NOMO-1 (cell line): ENCODE results near the gene CUL2.
A peak's percentile ranks its signal among the peaks of the same experiment; 100 is the strongest.
"Not testable (repeated sequence)": the region's sequence is repeated elsewhere in the genome, so short reads cannot be mapped to it uniquely, and the experiment has no call there.

Experiments used
- DNase-seq, 2 experiments: peaks; one replicate each; lab custom pipeline; 2025; ENCODE audit not compliant: unreplicated experiment in 2 of 2; lab: John Stamatoyannopoulos, UW

Gene CUL2

GRCh38 chr10:35025916-35026315 lies 64.2 kb downstream of the CUL2 start:
- DNase-seq: no peak

- DNase-seq: no peak
Measured at GRCh38 chr10:35020481-35020880, 69.7 kb downstream of the CUL2 start.

DNA sequence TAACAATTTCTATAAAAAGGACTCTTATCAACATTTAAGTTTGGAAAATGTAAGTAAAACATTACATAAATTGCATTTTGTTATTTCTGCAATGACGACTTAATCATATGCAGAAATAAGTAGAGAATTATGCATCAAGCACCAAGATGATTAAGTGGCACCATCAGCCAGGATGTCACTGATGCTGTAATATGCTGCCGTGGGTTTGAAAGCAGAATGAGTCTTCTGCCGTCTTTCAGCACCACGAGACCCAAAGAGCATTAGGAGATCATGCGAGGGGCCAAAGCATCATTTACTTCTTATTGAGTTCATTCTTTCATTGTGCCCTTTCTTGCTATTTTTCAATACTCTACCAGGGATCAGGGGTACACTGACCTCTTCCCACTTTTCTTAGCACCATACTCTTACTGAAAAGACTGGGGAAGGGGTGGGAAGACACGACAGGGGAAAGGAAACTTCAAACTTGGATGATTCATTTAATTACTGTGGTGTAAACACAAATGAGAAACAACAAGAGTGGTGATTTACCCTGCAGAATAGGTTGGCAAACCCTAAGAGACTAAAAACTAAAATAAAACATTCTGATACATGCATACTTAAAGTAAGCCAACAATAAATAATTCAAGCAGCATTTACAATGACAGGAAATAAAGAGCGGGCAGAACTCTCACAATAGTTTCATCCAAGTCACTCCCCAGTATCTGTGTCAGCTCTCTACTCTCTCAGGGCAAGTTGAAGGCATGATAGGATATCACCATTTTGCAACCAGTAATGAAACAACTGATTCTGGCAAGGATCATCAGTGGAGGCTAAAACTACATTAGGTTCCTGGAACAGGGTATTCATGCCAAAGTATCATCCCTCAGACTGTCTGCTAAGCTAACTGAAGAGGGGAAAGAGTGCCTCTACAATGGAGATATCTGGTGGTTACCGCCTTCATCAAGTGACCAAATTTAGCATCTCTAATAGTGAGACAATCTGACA lies 70.8 kb downstream of the CUL2 start:
- no peak for DNase-seq

DNA sequence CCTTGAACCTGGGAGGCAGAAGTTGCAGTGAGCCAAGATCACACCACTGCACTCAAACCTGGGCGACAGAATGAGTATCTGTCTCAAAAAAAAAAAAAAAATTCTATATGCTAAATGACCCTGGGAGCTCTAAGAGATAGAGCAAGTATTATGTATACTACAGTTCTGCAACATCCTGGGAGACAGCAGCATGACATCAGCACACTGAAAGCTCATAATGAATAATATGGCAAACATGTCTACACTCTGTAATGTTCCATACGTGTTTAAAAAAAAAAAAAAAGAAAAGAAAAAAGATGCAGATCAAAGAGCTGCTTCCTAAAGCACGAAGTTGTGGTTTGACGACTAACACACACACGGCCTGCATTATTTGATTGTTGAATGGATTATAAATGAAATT lies 72.5 kb downstream of the CUL2 start:
- no peak for DNase-seq

- DNase-seq: no peak
Measured at GRCh38 chr10:35015843-35016408, 74.2 kb downstream of the CUL2 start.

GRCh38 chr10:35012781-35013180 lies 77.4 kb downstream of the CUL2 start:
- no peak for DNase-seq

DNA sequence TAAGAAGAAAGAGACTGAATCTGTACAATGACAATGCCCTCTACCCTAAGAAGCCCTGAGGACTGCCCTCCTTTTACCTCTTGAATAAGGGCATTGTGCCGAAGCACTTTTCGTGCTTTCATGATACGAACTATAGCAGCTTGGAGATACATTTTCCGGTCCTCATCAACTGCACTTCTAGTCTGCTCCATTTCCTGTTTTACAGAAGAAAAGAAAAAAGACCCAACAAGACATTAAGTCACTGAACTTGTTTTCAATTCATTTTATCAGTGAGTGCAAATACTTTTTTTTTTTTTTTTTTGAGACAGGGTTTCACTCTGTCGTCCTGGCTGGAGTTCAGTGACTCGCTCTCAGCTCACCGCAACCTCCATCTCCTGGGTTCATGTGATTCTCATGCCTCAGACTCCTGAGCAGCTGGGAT lies 78.4 kb downstream of the CUL2 start:
- no peak for DNase-seq

DNA sequence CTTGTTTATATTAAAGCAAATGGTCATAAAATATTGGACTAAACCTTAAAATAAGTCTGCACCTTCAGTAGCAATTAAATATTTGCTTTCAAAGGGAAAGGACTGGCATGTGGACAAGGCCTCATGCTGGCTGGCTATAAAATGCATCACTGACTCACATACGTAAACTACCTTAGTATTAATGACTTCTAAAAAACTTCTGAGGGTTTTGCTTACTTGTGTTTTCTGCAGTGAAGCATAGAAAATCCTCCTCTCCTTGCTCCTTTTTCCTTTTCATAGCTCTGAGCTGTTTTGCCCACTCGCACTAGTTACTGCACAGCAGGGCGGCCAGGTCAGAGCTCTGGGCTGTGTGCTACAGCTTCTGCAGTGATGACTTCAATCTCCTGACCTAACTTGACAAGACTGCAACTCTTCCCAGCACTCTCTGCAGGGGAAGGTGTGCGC lies 82.3 kb downstream of the CUL2 start:
- no peak for DNase-seq

- no peak for DNase-seq
Measured at GRCh38 chr10:35006836-35007235, 83.3 kb downstream of the CUL2 start.

- no peak for DNase-seq
Measured at GRCh38 chr10:35005868-35006267, 84.3 kb downstream of the CUL2 start.

GRCh38 chr10:35004651-35005050 lies 85.5 kb downstream of the CUL2 start:
- no peak for DNase-seq

DNA sequence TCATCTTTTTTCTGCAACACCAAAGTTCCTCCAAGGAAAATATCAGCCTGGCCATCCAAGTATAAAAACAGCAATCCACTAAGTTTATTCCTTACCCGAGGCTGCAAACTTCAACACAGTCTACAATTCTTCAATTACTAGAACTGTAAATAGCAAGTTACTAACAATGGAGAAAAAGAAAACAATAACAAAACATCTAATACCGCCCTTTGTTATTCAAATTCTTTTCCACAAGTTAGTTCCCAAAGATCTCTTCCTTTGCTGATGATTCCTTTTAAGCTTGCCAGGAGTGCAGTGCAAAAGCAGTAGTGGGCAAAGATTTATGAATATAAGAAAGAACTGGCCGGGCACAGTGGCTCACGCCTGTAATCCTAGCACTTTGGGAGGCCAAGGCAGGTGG lies 86.2 kb downstream of the CUL2 start:
- DNase-seq: no peak

DNA sequence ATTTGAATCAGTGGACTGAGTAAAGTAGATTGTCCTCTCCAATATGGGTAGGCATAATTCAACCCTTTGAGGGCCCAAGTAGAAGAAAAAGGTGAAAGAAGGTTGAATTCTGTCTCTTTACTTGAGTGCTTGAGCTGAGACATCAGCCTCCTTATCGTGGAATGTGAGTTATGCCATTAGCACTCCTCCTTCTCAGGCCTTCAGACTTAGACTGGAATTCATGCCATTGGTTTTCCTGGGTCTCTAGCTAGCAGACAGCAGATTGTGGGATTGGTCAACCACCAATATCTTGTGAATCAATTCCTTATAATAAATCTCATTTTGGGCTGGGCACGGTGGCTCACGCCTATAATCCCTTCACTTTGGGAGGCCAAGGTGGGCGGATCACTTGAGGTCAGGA lies 89.2 kb downstream of the CUL2 start:
- no peak for DNase-seq

DNA sequence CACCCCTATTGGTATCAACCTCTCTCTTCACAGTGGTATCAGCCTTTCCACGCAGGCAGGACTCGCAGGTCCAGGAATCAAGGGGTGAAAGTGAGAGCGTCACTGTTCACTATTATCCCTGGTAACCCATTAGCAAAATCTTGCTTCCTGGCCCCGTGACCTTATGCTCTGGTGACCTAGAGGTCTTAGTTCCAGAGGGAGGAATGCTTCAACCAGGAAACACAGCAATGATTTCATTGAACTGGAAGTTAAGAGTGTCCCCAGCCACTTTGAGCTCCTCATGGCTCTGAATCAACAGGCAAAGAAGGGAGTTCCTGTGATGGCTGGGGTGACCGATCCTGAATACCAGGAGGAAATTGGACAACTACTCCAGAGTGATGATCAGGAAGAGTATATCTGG lies 90.6 kb downstream of the CUL2 start:
- no peak for DNase-seq

GRCh38 chr10:34998940-34999339 lies 91.2 kb downstream of the CUL2 start:
- no peak for DNase-seq

GRCh38 chr10:34996843-34997242 lies 93.3 kb downstream of the CUL2 start:
- DNase-seq: peak; percentile 77 to 95

GRCh38 chr10:34995925-34996324 lies 94.2 kb downstream of the CUL2 start:
- no peak for DNase-seq

DNA sequence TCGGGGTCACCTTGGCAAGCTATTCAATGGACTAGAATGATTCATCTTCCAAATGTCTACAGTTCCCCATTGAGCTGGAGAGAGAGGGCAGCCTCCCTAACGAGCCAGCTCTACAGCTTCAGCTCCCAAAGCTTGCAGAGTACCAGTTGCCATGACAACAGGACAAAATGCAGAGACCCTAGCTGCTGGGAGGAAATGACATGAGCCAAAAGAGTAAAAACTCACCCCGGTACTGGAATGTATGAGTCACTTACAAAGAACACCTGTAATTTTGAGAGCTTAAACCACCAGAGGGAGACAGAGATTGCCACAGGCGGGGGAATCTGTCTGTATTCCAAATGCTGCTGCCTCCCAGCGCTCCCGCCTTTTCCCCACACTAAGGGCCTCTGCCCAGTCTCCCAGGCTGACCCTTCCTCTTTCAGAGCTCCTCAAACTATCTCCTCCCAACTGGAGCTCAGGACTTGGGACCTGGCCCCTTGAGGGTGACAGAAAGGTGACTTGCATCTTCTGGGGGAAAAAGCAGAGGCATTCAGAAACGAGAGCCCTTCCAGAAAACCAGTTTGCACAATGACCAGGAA lies 95.5 kb downstream of the CUL2 start:
- no peak for DNase-seq

DNA sequence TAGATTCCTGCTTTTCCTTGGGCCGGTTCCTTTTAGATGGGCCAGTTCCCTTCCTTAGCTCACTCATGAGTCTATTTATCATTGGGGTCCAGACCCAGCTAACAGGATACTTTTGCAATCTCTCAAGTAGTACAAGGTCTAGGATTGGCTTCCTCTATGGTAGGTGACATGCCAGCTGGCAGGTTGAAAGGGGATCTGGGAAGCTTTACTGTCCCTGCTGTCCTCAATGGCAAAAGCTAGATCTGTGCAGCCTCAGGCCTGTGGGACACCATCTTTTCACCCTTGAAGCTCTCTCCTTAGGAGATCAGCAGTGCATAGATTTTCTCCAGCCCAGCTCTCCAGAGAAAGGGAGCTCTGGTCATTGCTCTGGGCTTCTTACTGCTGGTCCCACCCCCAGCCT lies 96.4 kb downstream of the CUL2 start:
- no peak for DNase-seq

- not testable (repeated sequence) for DNase-seq
Measured at GRCh38 chr10:34991117-34991516, 99.0 kb downstream of the CUL2 start.

DNA sequence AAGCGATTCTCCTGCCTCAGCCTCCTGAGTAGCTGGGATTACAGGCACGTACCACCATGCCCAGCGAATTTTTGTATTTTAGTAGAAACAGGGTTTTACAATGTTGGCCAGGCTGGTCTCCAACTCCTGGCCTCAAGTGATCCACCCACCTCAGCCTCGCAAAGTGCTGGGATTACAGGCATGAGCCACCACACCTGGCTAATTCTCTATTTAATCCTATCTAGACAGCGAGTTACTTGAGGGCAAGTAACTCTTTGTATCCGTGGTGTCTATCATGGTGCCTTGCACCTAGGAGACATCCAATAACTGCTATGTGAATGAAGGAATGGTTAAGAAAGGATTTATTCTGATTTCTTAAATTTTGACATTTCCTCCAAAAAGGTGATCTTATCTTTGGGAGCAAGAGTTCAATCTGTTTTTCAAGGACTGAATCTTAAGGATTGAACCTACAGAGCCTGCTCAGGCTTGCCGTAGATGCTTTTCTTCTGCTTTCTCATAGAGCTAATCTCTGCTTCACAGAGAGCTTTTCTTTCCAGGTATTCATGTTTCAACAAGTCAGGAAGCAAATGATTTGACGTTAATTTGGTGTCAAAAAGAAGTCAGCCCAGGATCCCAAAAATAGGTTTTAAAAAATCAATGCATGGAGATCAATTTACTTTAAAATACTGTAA lies 101.6 kb downstream of the CUL2 start:
- DNase-seq: no peak
